Measurements from ENCODE around the gene LPCAT4.
"Not testable (repeated sequence)": the region's sequence is repeated elsewhere in the genome, so short reads cannot be mapped to it uniquely, and the experiment has no call there.

The LPCAT4 gene, protein sequence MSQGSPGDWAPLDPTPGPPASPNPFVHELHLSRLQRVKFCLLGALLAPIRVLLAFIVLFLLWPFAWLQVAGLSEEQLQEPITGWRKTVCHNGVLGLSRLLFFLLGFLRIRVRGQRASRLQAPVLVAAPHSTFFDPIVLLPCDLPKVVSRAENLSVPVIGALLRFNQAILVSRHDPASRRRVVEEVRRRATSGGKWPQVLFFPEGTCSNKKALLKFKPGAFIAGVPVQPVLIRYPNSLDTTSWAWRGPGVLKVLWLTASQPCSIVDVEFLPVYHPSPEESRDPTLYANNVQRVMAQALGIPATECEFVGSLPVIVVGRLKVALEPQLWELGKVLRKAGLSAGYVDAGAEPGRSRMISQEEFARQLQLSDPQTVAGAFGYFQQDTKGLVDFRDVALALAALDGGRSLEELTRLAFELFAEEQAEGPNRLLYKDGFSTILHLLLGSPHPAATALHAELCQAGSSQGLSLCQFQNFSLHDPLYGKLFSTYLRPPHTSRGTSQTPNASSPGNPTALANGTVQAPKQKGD

GRCh38 chr15:34367101-34368081 is at the start of gene LPCAT4:
Gene LPCAT4, minus strand, starts transcription at chr15:34367196. Its CDS starts 96 bp downstream, at chr15:34367100.
- DNase-seq (ENCODE audit: low read depth in 2 of 3, low spot score in 1 of 3), result peak; percentile 78 to 86 (median 81)

DNA sequence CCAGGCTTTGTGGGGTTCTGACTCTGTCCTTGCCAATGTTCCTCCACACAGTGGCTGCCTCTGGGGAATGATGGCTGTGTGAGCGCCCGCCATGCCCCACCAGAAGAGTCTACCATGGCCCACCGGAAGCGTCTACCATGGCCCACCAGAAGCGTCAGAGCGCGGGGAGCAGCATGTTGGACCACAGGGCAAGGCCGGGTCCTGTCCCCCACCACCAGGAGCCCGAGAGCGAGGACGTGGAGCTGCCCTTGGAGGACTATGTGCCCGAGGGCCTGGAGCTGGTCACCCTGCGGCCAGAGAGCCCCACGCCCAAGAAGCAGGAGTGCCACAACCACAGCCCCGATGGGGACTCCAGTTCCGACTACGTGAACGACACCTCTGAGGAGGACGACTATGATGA is 42.5 kb upstream of the LPCAT4 start:
- not testable (repeated sequence) for DNase-seq (ENCODE audit: low read depth in 2 of 3, low spot score in 1 of 3)

DNA sequence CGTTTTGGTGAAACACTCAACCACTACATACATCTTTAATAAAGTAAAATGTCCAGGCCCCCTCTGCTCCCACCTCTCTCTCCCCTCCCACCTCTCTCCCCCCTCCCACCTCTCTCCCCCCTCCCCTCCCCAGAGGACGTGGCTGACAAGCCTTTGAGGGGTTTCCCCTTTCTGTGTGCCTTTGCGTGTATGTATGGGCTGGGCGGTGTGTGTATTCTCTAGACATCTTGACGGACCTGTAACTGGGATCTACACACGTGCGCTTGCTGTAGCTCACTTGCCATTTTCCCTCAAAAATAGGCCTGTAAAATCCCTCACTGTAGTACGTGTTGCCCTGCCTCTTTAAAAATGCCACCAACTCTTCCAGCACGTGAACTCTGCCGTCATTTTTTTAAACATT is 42.0 kb upstream of the LPCAT4 start:
- DNase-seq (ENCODE audit: low read depth in 2 of 3, low spot score in 1 of 3), result not testable (repeated sequence)

DNA sequence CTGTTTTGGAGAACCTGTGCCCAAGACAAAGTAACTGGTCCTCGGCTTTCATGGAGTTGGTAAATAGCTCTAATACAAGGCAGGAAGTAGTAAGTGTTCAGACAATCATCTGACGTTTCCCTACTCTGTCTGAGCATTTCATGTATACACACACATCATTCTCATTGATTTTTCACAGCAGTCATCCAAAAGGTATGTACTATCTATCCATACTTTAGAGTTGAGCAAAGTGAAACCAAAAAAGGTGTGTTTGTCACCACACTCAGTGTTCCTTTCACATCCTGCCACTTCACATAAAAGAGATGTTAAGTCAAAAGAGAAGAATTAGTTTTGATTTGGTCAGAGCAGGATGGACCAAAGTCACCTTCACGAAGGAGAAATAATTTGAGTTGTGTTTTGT is 36.9 kb upstream of the LPCAT4 start:
- not testable (repeated sequence) for DNase-seq (ENCODE audit: low read depth in 2 of 3, low spot score in 1 of 3)

GRCh38 chr15:34403160-34403598 is 36.2 kb upstream of the LPCAT4 start:
- DNase-seq (ENCODE audit: low read depth in 2 of 3, low spot score in 1 of 3), result not testable (repeated sequence)

DNA sequence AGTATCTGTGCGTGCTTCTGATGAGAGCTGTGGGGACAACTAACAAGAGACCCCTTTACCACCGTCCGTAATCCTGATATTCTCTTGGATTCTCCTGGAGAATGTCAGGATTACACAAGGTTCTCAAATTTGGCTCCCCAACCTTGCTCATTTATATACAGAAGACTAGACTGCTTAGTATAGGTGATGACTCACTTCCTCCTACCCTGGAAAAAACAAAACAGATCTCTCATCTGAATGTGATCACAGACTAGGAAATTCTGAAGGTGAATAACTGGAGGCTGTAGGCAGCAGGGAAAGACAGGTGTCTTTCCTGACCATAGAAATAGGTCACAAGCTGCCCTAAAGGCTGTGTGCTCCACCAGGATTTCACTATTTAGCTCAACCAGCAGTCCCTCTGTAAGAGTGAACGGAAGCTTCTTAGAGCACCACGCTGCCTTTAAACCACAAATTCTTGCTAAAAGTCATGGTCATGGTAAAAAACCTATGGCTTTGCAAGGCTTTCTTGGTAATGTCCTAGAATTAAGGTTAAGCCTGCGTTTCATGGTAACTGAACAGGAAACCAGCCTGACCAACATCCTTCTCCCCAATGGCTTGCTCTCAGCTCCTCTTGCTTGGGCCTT is 30.8 kb upstream of the LPCAT4 start:
- not testable (repeated sequence) for DNase-seq (ENCODE audit: low read depth in 2 of 3, low spot score in 1 of 3)

- DNase-seq (ENCODE audit: low read depth in 2 of 3, low spot score in 1 of 3), result not testable (repeated sequence)
Measured at GRCh38 chr15:34392981-34393380, 26.0 kb upstream of the LPCAT4 start.

- DNase-seq (ENCODE audit: low read depth in 2 of 3, low spot score in 1 of 3), result not testable (repeated sequence)
Measured at GRCh38 chr15:34389594-34390086, 22.6 kb upstream of the LPCAT4 start.

GRCh38 chr15:34381829-34382521 is 15.0 kb upstream of the LPCAT4 start:
- DNase-seq (ENCODE audit: low read depth in 2 of 3, low spot score in 1 of 3), result not testable (repeated sequence)

DNA sequence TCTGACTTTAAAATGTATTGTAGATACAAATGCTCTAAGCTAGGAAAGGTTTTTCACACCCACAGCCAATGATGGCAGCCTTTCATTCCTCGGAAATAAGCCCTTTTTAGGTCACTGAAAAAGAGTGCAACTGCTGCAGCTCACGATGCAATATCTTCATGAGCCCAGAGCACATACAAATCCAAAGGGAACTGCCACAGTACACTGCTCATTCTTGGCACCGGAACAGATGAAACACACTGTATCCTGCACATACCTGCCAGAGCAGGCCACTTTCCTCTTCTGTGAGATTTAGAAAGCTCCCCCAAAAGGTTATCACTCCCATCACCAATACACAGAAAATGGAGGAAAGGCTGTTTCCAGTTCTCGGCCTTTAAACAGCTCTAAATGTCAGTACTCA is 13.5 kb upstream of the LPCAT4 start:
- not testable (repeated sequence) for DNase-seq (ENCODE audit: low read depth in 2 of 3, low spot score in 1 of 3)

- no peak for DNase-seq (ENCODE audit: low read depth in 2 of 3, low spot score in 1 of 3)
Measured at GRCh38 chr15:34376856-34377255, 9.9 kb upstream of the LPCAT4 start.

- DNase-seq (ENCODE audit: low read depth in 2 of 3, low spot score in 1 of 3), result not testable (repeated sequence)
Measured at GRCh38 chr15:34375541-34375940, 8.5 kb upstream of the LPCAT4 start.

DNA sequence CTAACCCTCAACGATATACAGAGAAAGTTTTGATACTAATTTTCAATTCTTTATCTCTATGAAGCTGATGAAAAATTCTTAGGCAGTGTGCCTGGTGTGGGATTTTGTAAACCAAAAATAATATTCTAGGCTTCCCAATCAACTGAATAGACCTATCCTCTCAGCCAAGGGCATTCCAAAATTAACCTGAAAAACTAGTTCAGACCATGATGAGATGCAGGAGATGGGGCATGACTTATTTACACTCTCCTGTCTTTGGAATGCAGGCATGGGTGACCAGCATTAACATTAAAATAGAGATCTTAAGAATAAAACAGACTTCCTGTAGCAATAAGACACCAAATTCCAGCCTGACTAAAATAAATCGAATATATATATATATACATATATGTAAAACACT is 7.8 kb upstream of the LPCAT4 start:
- DNase-seq (ENCODE audit: low read depth in 2 of 3, low spot score in 1 of 3), result no peak

DNA sequence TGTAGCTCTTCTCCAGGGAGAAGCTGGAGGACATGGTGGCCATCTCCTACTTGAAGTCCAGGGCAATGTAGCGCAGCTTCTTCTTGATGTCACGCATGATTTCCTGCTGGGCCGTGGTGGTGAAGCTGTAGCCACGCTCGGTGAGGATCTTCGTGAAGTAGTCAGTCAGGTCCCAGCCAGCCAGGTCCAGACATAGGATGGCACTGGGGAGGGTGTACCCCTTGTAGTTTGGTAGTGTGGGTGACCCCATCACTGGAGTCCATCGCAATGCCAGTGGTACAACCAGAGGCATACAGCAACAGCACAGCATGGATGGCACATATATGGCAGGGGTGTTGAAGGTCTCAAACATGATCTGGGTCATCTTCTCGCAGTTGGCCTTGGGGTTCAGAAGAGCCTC is 7.0 kb upstream of the LPCAT4 start:
- no peak for DNase-seq (ENCODE audit: low read depth in 2 of 3, low spot score in 1 of 3)

DNA sequence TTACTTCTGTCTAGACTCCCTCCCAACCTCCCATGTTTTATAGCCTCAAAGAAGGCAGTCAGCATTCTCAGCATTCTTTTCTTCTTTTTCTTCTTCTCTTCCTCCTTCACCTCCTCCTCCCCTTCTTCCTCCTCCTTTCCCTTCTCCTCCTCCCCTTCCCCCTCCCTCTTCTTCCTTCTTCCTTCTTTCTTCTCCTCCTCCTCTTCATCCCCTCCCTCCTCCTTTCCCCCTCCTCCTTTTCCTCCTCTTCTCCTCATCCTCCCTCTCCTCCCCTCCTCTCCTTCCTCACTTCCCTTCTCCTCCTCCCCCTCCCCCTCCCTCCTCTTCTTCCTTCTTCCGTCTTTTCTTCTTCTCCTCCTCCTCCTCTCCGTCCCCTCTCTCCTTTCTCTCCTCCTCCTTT is 3.6 kb upstream of the LPCAT4 start:
- DNase-seq (ENCODE audit: low read depth in 2 of 3, low spot score in 1 of 3), result no peak

DNA sequence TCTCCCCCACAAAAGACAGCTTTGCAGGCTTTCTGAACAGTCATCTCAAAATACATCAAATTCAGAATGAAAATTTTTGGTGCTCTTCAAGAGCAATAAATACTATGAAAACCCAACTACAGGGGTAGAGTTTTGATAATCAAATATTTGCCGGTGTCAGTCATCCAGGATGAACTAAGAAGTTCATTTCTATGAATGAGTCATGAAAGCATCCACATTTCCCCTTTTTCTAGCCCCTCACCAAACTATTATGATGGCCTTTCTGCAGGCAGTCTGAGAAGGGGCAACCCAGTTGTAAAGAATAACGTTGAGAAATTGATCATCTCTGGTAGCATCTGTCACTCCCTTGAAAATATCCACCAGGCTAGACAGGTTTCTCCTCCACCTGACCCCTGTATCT is 3.1 kb upstream of the LPCAT4 start:
- DNase-seq (ENCODE audit: low read depth in 2 of 3, low spot score in 1 of 3), result no peak

- peak in 2 of 3 donors; percentile 11 to 37 for DNase-seq (ENCODE audit: low read depth in 2 of 3, low spot score in 1 of 3)
Measured at GRCh38 chr15:34366271-34367065, 528 bp downstream of the LPCAT4 start.

GRCh38 chr15:34365836-34366235 is 1.2 kb downstream of the LPCAT4 start:
- no peak for DNase-seq (ENCODE audit: low read depth in 2 of 3, low spot score in 1 of 3)

- no peak for DNase-seq (ENCODE audit: low read depth in 2 of 3, low spot score in 1 of 3)
Measured at GRCh38 chr15:34365091-34365825, 1.7 kb downstream of the LPCAT4 start.
